NCI-H1105 treated with DMSO at 0.1 percent for 48 hours (cell line): ENCODE results near the gene BCL6.

Experiments
- DNase-seq: peaks from one replicate; lab custom pipeline; 2025; lab: John Stamatoyannopoulos, UW

Gene BCL6

GRCh38 chr3:187759601-187760000 is 14.3 kb upstream of the BCL6 start:
- no peak for DNase-seq

GRCh38 chr3:187758318-187758955 is 13.2 kb upstream of the BCL6 start:
- DNase-seq, result no peak

GRCh38 chr3:187753516-187753915 is 8.2 kb upstream of the BCL6 start:
- DNase-seq, result no peak

- peak; percentile 73 for DNase-seq
Measured at GRCh38 chr3:187750513-187751123, 5.3 kb upstream of the BCL6 start.

GRCh38 chr3:187750006-187750512 is 4.8 kb upstream of the BCL6 start:
- DNase-seq, result peak; percentile 98

- DNase-seq, result peak; percentile 84
Measured at GRCh38 chr3:187748050-187748481, 2.8 kb upstream of the BCL6 start.

GRCh38 chr3:187747506-187747905 is 2.2 kb upstream of the BCL6 start:
- no peak for DNase-seq

GRCh38 chr3:187746442-187747281 is 1.4 kb upstream of the BCL6 start:
- no peak for DNase-seq

- no peak for DNase-seq
Measured at GRCh38 chr3:187746059-187746441, 782 bp upstream of the BCL6 start.

- DNase-seq, result peak; percentile 68
Measured at GRCh38 chr3:187744169-187745151, 808 bp downstream of the BCL6 start.

GRCh38 chr3:187743195-187744141 is 1.8 kb downstream of the BCL6 start:
- DNase-seq, result peak; percentile 62

- DNase-seq, result peak; percentile 78
Measured at GRCh38 chr3:187742351-187743171, 2.7 kb downstream of the BCL6 start.

GRCh38 chr3:187741403-187742350 is 3.6 kb downstream of the BCL6 start:
- peak; percentile 90 for DNase-seq

GRCh38 chr3:187740421-187741399 is 4.6 kb downstream of the BCL6 start:
- peak; percentile 87 for DNase-seq

- DNase-seq, result peak; percentile 89
Measured at GRCh38 chr3:187739561-187740332, 5.5 kb downstream of the BCL6 start.

GRCh38 chr3:187739094-187739560 is 6.1 kb downstream of the BCL6 start:
- DNase-seq, result no peak
